HG02610 (cell line): ENCODE data around the gene ZNF273.
"Not testable (repeated sequence)": the region's sequence is repeated elsewhere in the genome, so short reads cannot be mapped to it uniquely, and the experiment has no call there.

Experiments used
- ATAC-seq: cut with Tn5 transposase; IDR thresholded peaks from one replicate; pipeline ENCODE4 v1.9.1; 2021; ENCODE audit warnings: mild to moderate bottlenecking, moderate library complexity; ENCODE audit not compliant: unreplicated experiment

Gene ZNF273

GRCh38 chr7:64902806-64903721 lies at the start of gene ZNF273:
ZNF273 (plus strand) TSS chr7:64903273; CDS start chr7:64903318, 45 bp downstream.
- peak; percentile 99 for ATAC-seq

GRCh38 chr7:64853679-64854078 lies 49.4 kb upstream of the ZNF273 start:
- no peak for ATAC-seq

GRCh38 chr7:64854969-64855368 lies 48.1 kb upstream of the ZNF273 start:
- ATAC-seq: no peak

- ATAC-seq: no peak
Measured at GRCh38 chr7:64863021-64863420, 40.1 kb upstream of the ZNF273 start.

- ATAC-seq: not testable (repeated sequence)
Measured at GRCh38 chr7:64863530-64863929, 39.5 kb upstream of the ZNF273 start.

- ATAC-seq: no peak
Measured at GRCh38 chr7:64863969-64864368, 39.1 kb upstream of the ZNF273 start.

GRCh38 chr7:64867863-64868440 lies 35.1 kb upstream of the ZNF273 start:
- ATAC-seq: no peak

GRCh38 chr7:64868499-64868898 lies 34.6 kb upstream of the ZNF273 start:
- ATAC-seq: no peak

- ATAC-seq: no peak
Measured at GRCh38 chr7:64869121-64869725, 33.9 kb upstream of the ZNF273 start.

GRCh38 chr7:64869912-64870562 lies 33.0 kb upstream of the ZNF273 start:
- no peak for ATAC-seq

GRCh38 chr7:64870656-64871055 lies 32.4 kb upstream of the ZNF273 start:
- no peak for ATAC-seq

- ATAC-seq: no peak
Measured at GRCh38 chr7:64871761-64872160, 31.3 kb upstream of the ZNF273 start.

GRCh38 chr7:64872351-64873154 lies 30.5 kb upstream of the ZNF273 start:
- ATAC-seq: no peak

- ATAC-seq: no peak
Measured at GRCh38 chr7:64873155-64873500, 29.9 kb upstream of the ZNF273 start.

- no peak for ATAC-seq
Measured at GRCh38 chr7:64873517-64873916, 29.6 kb upstream of the ZNF273 start.

GRCh38 chr7:64874114-64874513 lies 29.0 kb upstream of the ZNF273 start:
- ATAC-seq: no peak

- ATAC-seq: no peak
Measured at GRCh38 chr7:64874562-64875250, 28.4 kb upstream of the ZNF273 start.

- ATAC-seq: no peak
Measured at GRCh38 chr7:64875258-64875657, 27.8 kb upstream of the ZNF273 start.

GRCh38 chr7:64875658-64876406 lies 27.2 kb upstream of the ZNF273 start:
- no peak for ATAC-seq
